GM21423 (cell line): ENCODE data around the gene TLDC2.

Source experiments
- ATAC-seq: cut with Tn5 transposase; IDR thresholded peaks from one replicate; pipeline ENCODE4 v1.9.1; 2021; ENCODE audit warnings: mild to moderate bottlenecking, moderate library complexity; ENCODE audit not compliant: unreplicated experiment

TLDC2 gene

DNA sequence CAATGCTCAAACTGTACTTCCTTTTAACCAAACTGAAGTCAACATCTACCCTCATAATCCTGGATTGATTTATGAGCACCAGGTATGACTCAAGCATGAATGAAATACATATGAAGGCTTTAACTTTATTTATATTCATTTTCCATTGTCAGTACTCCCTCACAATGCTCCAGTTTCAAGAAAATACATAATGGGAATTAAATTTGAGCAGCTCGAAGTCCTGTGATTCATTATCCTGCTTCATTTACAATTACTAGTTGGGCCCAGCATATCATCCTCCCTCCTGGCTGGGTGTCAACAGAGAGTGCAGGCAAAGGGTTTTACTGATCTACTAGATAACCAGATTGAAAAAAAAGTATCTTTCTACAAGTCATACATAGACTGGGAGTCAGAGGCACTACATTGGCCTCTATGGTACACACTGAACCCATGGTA, 65.5 kb downstream of the TLDC2 start:
- no peak for ATAC-seq
